Astrocyte (in vitro differentiated cells and primary cell): ENCODE measurements around the gene TNRC18. TPM values are rescaled to one million over a fixed set of nuclear protein-coding genes. Genes with fewer than 3 reads are reported as not detected.

Experiments used
- DNase-seq: peaks from one replicate; pipeline ENCODE4 v3.0.0-alpha.2; 2010; ENCODE audit warnings: low read depth
- FAIRE-seq: peaks from 2 replicates; lab custom pipeline; 2011; peaks lifted over from hg19 to GRCh38; lab: Jason Lieb, UNC
- H2AFZ ChIP-seq: 2 replicates; pipeline ENCODE4 v1.6.0; 2012; ENCODE audit warnings: low read depth, low read length, inconsistent platforms
- H3K27ac ChIP-seq: 2 replicates; pipeline ENCODE4 v1.5.1; 2011; ENCODE audit warnings: low read depth, low read length, inconsistent platforms
- H3K27me3 ChIP-seq: 2 replicates; pipeline ENCODE4 v1.6.0; 2011; ENCODE audit warnings: low read length, inconsistent platforms; ENCODE audit not compliant: insufficient read depth
- H3K36me3 ChIP-seq: 2 replicates; pipeline ENCODE4 v1.5.1; 2011; ENCODE audit warnings: low read length, inconsistent platforms; ENCODE audit not compliant: insufficient read depth
- H3K4me1 ChIP-seq: 2 replicates; pipeline ENCODE4 v1.5.1; 2011; ENCODE audit warnings: low read length, inconsistent platforms; ENCODE audit not compliant: insufficient read depth
- H3K4me2 ChIP-seq: 2 replicates; pipeline ENCODE4 v1.6.0; 2012; ENCODE audit warnings: low read length, inconsistent platforms
- H3K4me3 ChIP-seq: 2 replicates; pipeline ENCODE4 v1.5.1; 2011; ENCODE audit warnings: low read depth, mild to moderate bottlenecking, low read length, inconsistent platforms; ENCODE audit not compliant: insufficient read depth
- H3K79me2 ChIP-seq: 2 replicates; pipeline ENCODE4 v1.6.0; 2012; ENCODE audit warnings: mild to moderate bottlenecking, low read length, inconsistent platforms; ENCODE audit not compliant: insufficient read depth
- H3K9ac ChIP-seq: 2 replicates; pipeline ENCODE4 v1.6.0; 2012; ENCODE audit warnings: mild to moderate bottlenecking, low read length, inconsistent platforms
- H3K9me3 ChIP-seq: 2 replicates; pipeline ENCODE4 v1.5.1; 2012; ENCODE audit warnings: low read depth, mild to moderate bottlenecking, low read length, inconsistent platforms; ENCODE audit not compliant: insufficient read depth
- H4K20me1 ChIP-seq: 2 replicates; pipeline ENCODE4 v1.6.0; 2012; ENCODE audit warnings: low read length, inconsistent platforms; ENCODE audit not compliant: insufficient read depth
- H3K27ac Mint-ChIP-seq: one replicate; pipeline ENCODE4 v1.8.0; 2021; ENCODE audit warnings: mild to moderate bottlenecking, mixed read lengths; ENCODE audit not compliant: unreplicated experiment
- H3K27me3 Mint-ChIP-seq: one replicate; pipeline ENCODE4 v1.8.0; 2021; ENCODE audit warnings: low read depth, mixed read lengths; ENCODE audit not compliant: unreplicated experiment
- H3K36me3 Mint-ChIP-seq: one replicate; pipeline ENCODE4 v1.8.0; 2021; ENCODE audit warnings: low read depth, mixed read lengths; ENCODE audit not compliant: unreplicated experiment
- H3K4me1 Mint-ChIP-seq: one replicate; pipeline ENCODE4 v1.8.0; 2021; ENCODE audit warnings: low read depth, mixed read lengths; ENCODE audit not compliant: unreplicated experiment
- H3K4me3 Mint-ChIP-seq: one replicate; pipeline ENCODE4 v1.8.0; 2021; ENCODE audit warnings: mild to moderate bottlenecking, moderate library complexity, mixed read lengths; ENCODE audit not compliant: unreplicated experiment
- H3K9me3 Mint-ChIP-seq: one replicate; pipeline ENCODE4 v1.8.0; 2021; ENCODE audit warnings: mild to moderate bottlenecking, mixed read lengths; ENCODE audit not compliant: unreplicated experiment
- CTCF ChIP-seq: IDR thresholded peaks from 2 replicates; pipeline ENCODE4 v1.5.1; 2011; ENCODE audit warnings: low read depth, mild to moderate bottlenecking, inconsistent platforms, low read length, moderate library complexity; ENCODE audit not compliant: insufficient read depth
- EZH2 ChIP-seq: IDR thresholded peaks from 2 replicates; pipeline ENCODE4 v1.6.1; 2012; ENCODE audit warnings: mild to moderate bottlenecking, low read length, inconsistent platforms; ENCODE audit not compliant: insufficient read depth
- total RNA-seq: library from RNA; stranded (reverse); gene quantifications from 2 replicates; pipeline ENCODE4 v1.2.1, GENCODE V29; 2021

Gene TNRC18
- total RNA-seq, 1 donor from 2014 or later = 84.3 TPM

DNA sequence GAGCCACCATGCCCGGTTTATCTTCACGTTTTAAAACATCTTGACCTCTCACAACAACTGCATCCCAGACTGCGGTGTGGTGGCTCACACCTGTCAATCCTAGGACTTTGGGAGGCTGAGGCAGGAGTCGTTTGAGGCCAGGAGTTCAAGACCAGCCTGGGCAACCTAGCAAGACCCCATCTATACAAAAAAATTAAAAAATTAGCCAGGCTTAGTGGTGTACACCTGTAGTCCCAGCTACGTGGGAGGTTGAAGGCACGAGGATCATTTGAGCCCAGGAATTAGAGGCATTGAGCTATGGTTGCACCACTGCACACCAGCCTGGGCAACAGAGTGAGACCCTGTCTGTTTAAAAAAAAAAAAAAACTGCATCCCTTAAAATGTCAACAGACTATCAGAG, 20.2 kb downstream of the TNRC18 start:
- H3K4me1 ChIP-seq = peaks cover 16% of the 10 kb centered on the region
- H3K79me2 ChIP-seq = peaks cover 92% of the 10 kb centered on the region
- H3K9me3 ChIP-seq = no peaks in the 10 kb centered on the region
- no peak overlapping the region for H3K4me3 Mint-ChIP-seq
- no peak overlapping the region for H3K4me3 ChIP-seq
- peaks cover 11% of the 10 kb centered on the region for H3K4me1 Mint-ChIP-seq
- no peak overlapping the region for H3K27ac ChIP-seq
- no peak for FAIRE-seq
- no peaks in the 10 kb centered on the region for H3K9me3 Mint-ChIP-seq
- no peak overlapping the region for H2AFZ ChIP-seq
- TF ChIP-seq CTCF = no peak
- no peak for TF ChIP-seq EZH2
- no peak overlapping the region for H3K4me2 ChIP-seq
- no peak for DNase-seq
- H3K27ac Mint-ChIP-seq = no peak overlapping the region
- H4K20me1 ChIP-seq = peaks cover 79% of the 10 kb centered on the region
- peaks cover 12% of the 10 kb centered on the region for H3K36me3 Mint-ChIP-seq
- no peaks in the 10 kb centered on the region for H3K27me3 ChIP-seq
- no peak overlapping the region for H3K9ac ChIP-seq
- H3K36me3 ChIP-seq = peaks cover 8% of the 10 kb centered on the region
- no peaks in the 10 kb centered on the region for H3K27me3 Mint-ChIP-seq

GRCh38 chr7:5397736-5398135, 25.9 kb downstream of the TNRC18 start:
- Histone ChIP-seq H2AFZ (no peak overlapping the region), H4K20me1 (peaks cover 81% of the 10 kb centered on the region), H3K9ac (no peak overlapping the region), H3K9me3 (no peaks in the 10 kb centered on the region), H3K4me1 (no peaks in the 10 kb centered on the region), H3K4me2 (no peak overlapping the region), H3K79me2 (peaks cover 84% of the 10 kb centered on the region), H3K36me3 (peaks cover 5% of the 10 kb centered on the region), H3K27me3 (no peaks in the 10 kb centered on the region), H3K4me3 (no peak overlapping the region), H3K27ac (no peak overlapping the region)
- peak overlapping the region; percentile 66 for H3K27ac Mint-ChIP-seq
- H3K36me3 Mint-ChIP-seq = peaks cover 13% of the 10 kb centered on the region
- no peaks in the 10 kb centered on the region for H3K9me3 Mint-ChIP-seq
- FAIRE-seq (no peak), DNase-seq (no peak)
- H3K27me3 Mint-ChIP-seq = no peaks in the 10 kb centered on the region
- TF ChIP-seq CTCF (no peak), EZH2 (no peak)
- H3K4me3 Mint-ChIP-seq = no peak overlapping the region
- no peaks in the 10 kb centered on the region for H3K4me1 Mint-ChIP-seq

DNA sequence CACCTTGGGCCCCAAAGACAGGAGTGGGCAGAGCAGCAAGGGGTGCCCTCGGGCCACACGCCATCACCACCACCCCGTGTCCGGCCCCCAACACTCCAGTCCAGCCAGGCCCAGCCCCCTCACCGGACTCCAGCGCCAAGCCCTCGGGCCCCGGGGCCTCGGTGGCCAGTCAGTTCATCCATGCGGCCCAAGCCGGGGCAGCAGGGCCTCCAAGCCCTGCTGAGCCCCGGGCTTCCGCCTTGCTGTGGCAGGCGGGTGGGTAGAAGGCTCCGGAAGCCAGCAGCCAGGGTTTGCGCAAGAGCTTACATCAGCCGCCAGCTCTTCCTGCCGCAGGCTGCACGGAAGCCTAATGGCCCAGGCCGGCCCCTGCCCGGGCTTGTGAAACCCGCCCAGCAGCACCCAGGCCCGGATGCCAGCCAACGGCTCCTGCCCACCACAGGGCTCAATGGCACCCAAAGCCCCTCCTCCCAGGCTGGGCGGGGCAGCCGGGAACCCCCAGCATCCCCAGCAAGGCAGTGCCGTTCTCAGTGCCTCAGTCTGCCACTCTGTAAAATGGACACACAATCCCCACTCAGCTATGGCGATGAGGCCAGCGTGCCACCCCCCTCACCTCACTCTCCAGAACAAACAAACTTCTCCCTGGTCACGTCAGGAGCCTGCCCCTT, 26.5 kb downstream of the TNRC18 start:
- TF ChIP-seq CTCF (no peak), EZH2 (no peak)
- peak; percentile 42 for DNase-seq
- no peaks in the 10 kb centered on the region for H3K27me3 ChIP-seq
- Mint-ChIP-seq H3K4me1 (no peaks in the 10 kb centered on the region), H3K36me3 (peaks cover 13% of the 10 kb centered on the region), H3K27me3 (no peaks in the 10 kb centered on the region), H3K9me3 (no peaks in the 10 kb centered on the region), H3K4me3 (no peak overlapping the region), H3K27ac (peak overlapping the region; percentile 66)
- no peak overlapping the region for H3K27ac ChIP-seq
- no peak overlapping the region for H3K4me3 ChIP-seq
- H3K9ac ChIP-seq = no peak overlapping the region
- H3K36me3 ChIP-seq = peaks cover 5% of the 10 kb centered on the region
- no peaks in the 10 kb centered on the region for H3K4me1 ChIP-seq
- H2AFZ ChIP-seq = no peak overlapping the region
- peaks cover 81% of the 10 kb centered on the region for H3K79me2 ChIP-seq
- H3K9me3 ChIP-seq = no peaks in the 10 kb centered on the region
- no peak for FAIRE-seq
- no peak overlapping the region for H3K4me2 ChIP-seq
- H4K20me1 ChIP-seq = peaks cover 85% of the 10 kb centered on the region
